ENCODE results near the gene WWOX. TPM values are rescaled to one million over a fixed set of nuclear protein-coding genes. Genes with fewer than 3 reads are reported as not detected.
"Not testable (repeated sequence)": the region's sequence is repeated elsewhere in the genome, so short reads cannot be mapped to it uniquely, and the experiment has no call there.

The WWOX gene
- total RNA-seq, 4 donors from 2014 or later: 21.4 to 55.6 (median 33.2) TPM

- TF ChIP-seq CTCF (IDR thresholded peaks at IDR 0.05): no peak
- DNase-seq (ENCODE audit: low spot score): peak; percentile 27
- ATAC-seq (ENCODE audit: low FRiP score): peak; percentile 91
Measured at GRCh38 chr16:78684030-78684611, 584.7 kb downstream of the WWOX start.

GRCh38 chr16:78684655-78685375 is 585.4 kb downstream of the WWOX start:
- no peak for TF ChIP-seq CTCF (IDR thresholded peaks at IDR 0.05)
- ATAC-seq (ENCODE audit: low FRiP score) (no peak), DNase-seq (ENCODE audit: low spot score) (no peak)

- no peak for TF ChIP-seq CTCF (IDR thresholded peaks at IDR 0.05)
- ATAC-seq (ENCODE audit: low FRiP score) (no peak), DNase-seq (ENCODE audit: low spot score) (no peak)
Measured at GRCh38 chr16:78686601-78687000, 587.1 kb downstream of the WWOX start.

GRCh38 chr16:78689028-78689427 is 589.6 kb downstream of the WWOX start:
- no peak for TF ChIP-seq CTCF (IDR thresholded peaks at IDR 0.05)
- DNase-seq (ENCODE audit: low spot score) (no peak), ATAC-seq (ENCODE audit: low FRiP score) (no peak)

- no peak for TF ChIP-seq CTCF (IDR thresholded peaks at IDR 0.05)
- no peak for DNase-seq (ENCODE audit: low spot score)
- ATAC-seq (ENCODE audit: low FRiP score): peak; percentile 41
Measured at GRCh38 chr16:78689536-78689935, 590.1 kb downstream of the WWOX start.

GRCh38 chr16:78690510-78690909 is 591.1 kb downstream of the WWOX start:
- no peak for TF ChIP-seq CTCF (IDR thresholded peaks at IDR 0.05)
- ATAC-seq (ENCODE audit: low FRiP score) (no peak), DNase-seq (ENCODE audit: low spot score) (no peak)

GRCh38 chr16:78691746-78692145 is 592.3 kb downstream of the WWOX start:
- not testable (repeated sequence) for ATAC-seq (ENCODE audit: low FRiP score); DNase-seq (ENCODE audit: low spot score)
